ENCODE measurements around the gene PEF1.

The PEF1 gene

DNA sequence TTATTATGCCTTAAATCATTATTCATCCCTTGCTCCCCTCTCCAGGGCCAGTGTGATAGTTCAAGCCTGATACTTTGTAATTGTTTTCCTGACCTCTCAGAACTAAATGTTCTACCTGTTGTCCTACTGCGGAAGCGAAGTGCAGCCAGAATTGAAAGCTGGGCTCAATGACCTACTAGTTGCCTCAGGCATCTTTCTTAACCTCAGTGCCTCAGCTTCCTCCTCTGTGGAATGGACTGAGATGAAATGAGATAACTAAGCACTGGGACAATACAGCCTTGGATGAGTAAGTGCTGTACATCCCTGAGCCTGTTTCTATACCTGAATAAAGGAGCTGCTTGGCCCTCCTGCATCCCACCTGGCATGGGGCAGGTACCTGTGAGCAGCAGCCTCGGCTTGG, 32.7 kb upstream of the PEF1 start:
- Histone ChIP-seq H3K4me1 (ENCODE audit: control insufficient read depth in 1 of 2, insufficient read depth in 1 of 2, low read depth in 1 of 2, low read length in 1 of 2) (no peaks in the 10 kb centered on the region), H3K27ac (no peak overlapping the region), H3K27me3 (peaks cover 37% of the 10 kb centered on the region), H3K4me3 (ENCODE audit: low read depth in 1 of 2, low read length in 1 of 2) (no peak overlapping the region), H3K36me3 (no peaks in the 10 kb centered on the region), H3K9me3 (no peaks in the 10 kb centered on the region)
- TF ChIP-seq, protein P1, sequence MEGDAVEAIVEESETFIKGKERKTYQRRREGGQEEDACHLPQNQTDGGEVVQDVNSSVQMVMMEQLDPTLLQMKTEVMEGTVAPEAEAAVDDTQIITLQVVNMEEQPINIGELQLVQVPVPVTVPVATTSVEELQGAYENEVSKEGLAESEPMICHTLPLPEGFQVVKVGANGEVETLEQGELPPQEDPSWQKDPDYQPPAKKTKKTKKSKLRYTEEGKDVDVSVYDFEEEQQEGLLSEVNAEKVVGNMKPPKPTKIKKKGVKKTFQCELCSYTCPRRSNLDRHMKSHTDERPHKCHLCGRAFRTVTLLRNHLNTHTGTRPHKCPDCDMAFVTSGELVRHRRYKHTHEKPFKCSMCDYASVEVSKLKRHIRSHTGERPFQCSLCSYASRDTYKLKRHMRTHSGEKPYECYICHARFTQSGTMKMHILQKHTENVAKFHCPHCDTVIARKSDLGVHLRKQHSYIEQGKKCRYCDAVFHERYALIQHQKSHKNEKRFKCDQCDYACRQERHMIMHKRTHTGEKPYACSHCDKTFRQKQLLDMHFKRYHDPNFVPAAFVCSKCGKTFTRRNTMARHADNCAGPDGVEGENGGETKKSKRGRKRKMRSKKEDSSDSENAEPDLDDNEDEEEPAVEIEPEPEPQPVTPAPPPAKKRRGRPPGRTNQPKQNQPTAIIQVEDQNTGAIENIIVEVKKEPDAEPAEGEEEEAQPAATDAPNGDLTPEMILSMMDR (IDR thresholded peaks at IDR 0.05): no peak

DNA sequence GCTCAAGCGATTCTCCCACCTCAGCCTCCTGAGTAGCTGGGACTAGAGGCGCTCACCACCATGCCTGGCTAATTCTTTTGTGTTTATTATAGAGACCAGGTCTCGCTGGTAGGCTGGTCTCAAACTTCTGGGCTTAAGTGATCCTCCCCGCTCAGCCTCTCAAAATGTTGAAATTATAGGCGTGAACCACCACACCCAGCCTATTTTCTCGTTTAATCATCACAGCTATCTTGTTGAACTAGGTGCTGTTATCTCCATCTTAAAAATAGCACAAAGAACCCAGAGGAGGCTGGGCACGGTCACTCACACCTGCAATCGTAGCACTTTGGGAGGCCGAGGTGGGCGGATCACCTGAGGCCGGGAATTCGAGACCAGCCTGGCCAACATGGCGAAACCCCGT, 31.1 kb upstream of the PEF1 start:
- no peaks in the 10 kb centered on the region for H3K36me3 ChIP-seq
- H3K27me3 ChIP-seq: peaks cover 37% of the 10 kb centered on the region
- H3K4me1 ChIP-seq (ENCODE audit: control insufficient read depth in 1 of 2, insufficient read depth in 1 of 2, low read depth in 1 of 2, low read length in 1 of 2): no peaks in the 10 kb centered on the region
- TF ChIP-seq, protein P1 (IDR thresholded peaks at IDR 0.05): no peak
- H3K9me3 ChIP-seq: no peaks in the 10 kb centered on the region
- H3K27ac ChIP-seq: no peak overlapping the region
- H3K4me3 ChIP-seq (ENCODE audit: low read depth in 1 of 2, low read length in 1 of 2): no peak overlapping the region

DNA sequence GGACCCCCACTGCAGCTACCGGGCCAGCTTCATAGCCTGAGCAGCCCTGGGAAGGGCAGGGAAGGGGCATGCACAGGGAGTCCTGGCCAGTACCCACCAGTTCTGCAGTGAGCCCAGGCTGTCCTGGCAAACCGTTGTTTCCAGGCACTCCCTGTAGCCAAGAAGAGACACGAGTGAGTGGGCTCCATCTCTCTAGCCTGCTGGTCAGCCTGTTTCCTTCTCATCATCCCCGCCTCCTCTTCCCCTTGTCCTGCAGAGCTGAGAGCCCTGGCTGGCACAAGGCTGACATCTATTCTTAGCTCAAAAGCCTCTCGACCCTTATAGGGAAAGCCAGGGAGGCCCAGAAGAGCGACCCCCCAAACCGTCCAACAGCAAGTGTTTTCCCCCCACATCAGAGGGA, 30.5 kb upstream of the PEF1 start:
- Histone ChIP-seq H3K27me3 (peaks cover 42% of the 10 kb centered on the region), H3K4me3 (ENCODE audit: low read depth in 1 of 2, low read length in 1 of 2) (no peak overlapping the region), H3K36me3 (no peaks in the 10 kb centered on the region), H3K27ac (no peak overlapping the region), H3K9me3 (no peaks in the 10 kb centered on the region), H3K4me1 (ENCODE audit: control insufficient read depth in 1 of 2, insufficient read depth in 1 of 2, low read depth in 1 of 2, low read length in 1 of 2) (peaks cover 0 to 4% of the 10 kb centered on the region in 2 experiments)
- TF ChIP-seq, protein P1 (IDR thresholded peaks at IDR 0.05): no peak

DNA sequence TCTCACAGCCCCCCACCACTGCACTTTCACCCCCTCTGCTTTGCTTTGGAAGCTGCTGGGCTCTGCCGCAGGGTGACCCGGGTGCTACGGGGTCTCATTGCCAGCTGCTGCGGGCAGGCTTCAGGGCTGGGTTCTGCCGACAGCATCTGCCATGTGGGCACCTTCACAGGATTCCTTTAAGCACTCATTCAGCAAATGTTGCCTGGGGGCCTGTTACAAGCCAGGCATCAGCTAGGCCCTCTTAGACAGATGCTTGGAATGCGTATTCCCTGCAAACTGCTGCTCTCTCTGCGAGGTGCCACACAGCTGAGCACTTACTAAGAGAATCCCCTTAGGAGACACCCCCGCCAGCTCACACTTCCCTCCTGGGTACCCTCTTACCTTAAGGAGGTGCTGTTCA, 29.9 kb upstream of the PEF1 start:
- Histone ChIP-seq H3K36me3 (no peaks in the 10 kb centered on the region), H3K27ac (no peak overlapping the region), H3K9me3 (no peaks in the 10 kb centered on the region), H3K27me3 (peaks cover 44% of the 10 kb centered on the region), H3K4me3 (ENCODE audit: low read depth in 1 of 2, low read length in 1 of 2) (no peak overlapping the region), H3K4me1 (ENCODE audit: control insufficient read depth in 1 of 2, insufficient read depth in 1 of 2, low read depth in 1 of 2, low read length in 1 of 2) (peaks cover 0 to 9% of the 10 kb centered on the region in 2 experiments)
- TF ChIP-seq, protein P1 (IDR thresholded peaks at IDR 0.05): no peak

DNA sequence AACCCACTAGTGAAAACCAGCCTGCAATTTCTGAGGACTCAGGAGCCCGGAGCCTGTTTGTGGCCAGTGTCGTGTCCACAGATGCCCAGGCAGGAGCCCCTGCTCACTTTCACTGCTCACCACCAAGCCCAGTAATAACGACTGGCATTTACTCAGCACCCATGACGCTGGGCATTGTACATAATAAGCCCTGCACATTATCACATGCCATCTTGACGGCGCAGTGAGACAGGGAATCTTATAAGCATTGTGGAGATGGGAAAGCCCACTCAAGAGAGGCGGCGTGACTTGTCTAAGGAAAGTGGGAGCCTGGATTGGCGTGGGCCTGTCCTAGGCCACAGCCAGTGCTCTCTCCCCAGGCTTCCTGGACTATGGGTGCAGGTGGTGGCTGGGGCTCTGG, 28.8 kb upstream of the PEF1 start:
- Histone ChIP-seq H3K27me3 (peaks cover 44% of the 10 kb centered on the region), H3K27ac (no peak overlapping the region), H3K4me1 (ENCODE audit: control insufficient read depth in 1 of 2, insufficient read depth in 1 of 2, low read depth in 1 of 2, low read length in 1 of 2) (peaks cover 0 to 10% of the 10 kb centered on the region in 2 experiments), H3K9me3 (no peaks in the 10 kb centered on the region), H3K36me3 (no peaks in the 10 kb centered on the region), H3K4me3 (ENCODE audit: low read depth in 1 of 2, low read length in 1 of 2) (no peak overlapping the region)
- TF ChIP-seq, protein P1 (IDR thresholded peaks at IDR 0.05): no peak

DNA sequence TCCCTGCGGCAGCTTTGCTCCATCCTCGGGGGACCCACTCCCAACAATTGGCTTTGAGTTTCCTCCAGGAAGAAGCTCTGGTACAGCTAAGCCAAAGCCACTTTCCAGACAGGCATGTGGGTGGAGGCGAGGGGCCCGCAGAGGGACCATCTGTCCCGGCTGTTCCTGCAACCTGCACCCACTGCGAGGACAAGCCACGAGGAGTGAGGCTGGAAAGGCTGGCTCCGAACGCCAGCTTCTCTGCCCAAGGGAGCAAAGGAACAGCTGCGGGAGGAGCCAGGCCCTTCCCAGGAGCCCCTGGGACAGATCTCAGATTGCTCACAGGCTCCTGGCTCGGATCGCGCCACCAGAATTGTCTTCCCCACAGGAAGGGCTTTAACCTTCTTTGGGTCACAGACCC, 28.3 kb upstream of the PEF1 start:
- Histone ChIP-seq H3K27me3 (peaks cover 45% of the 10 kb centered on the region), H3K36me3 (no peaks in the 10 kb centered on the region), H3K9me3 (no peaks in the 10 kb centered on the region), H3K4me3 (ENCODE audit: low read depth in 1 of 2, low read length in 1 of 2) (no peak overlapping the region), H3K4me1 (ENCODE audit: control insufficient read depth in 1 of 2, insufficient read depth in 1 of 2, low read depth in 1 of 2, low read length in 1 of 2) (peaks cover 0 to 10% of the 10 kb centered on the region in 2 experiments), H3K27ac (no peak overlapping the region)
- TF ChIP-seq, protein P1 (IDR thresholded peaks at IDR 0.05): no peak
